Trophoblast cell (in vitro differentiated cells and primary cell): ENCODE measurements around the gene SLIT3.

Source experiments
- DNase-seq, 2 donors: peaks; one replicate each; pipeline ENCODE4 v3.0.0-alpha.2; 2016
- H2AFZ ChIP-seq: 2 replicates; pipeline ENCODE4 v1.6.1; 2013; ENCODE audit warnings: low read length, moderate library complexity, mild to moderate bottlenecking; ENCODE audit not compliant: insufficient read depth, poor library complexity
- H2AK5ac ChIP-seq: 2 replicates; pipeline ENCODE4 v1.6.1; 2013; ENCODE audit warnings: mild to moderate bottlenecking, low read length
- H2BK120ac ChIP-seq: 2 replicates; pipeline ENCODE4 v1.6.1; 2013; ENCODE audit warnings: low read length, mild to moderate bottlenecking, moderate library complexity; ENCODE audit not compliant: insufficient read depth, poor library complexity
- H2BK12ac ChIP-seq: 2 replicates; pipeline ENCODE4 v1.6.1; 2013; ENCODE audit warnings: mild to moderate bottlenecking, low read length, moderate library complexity
- H2BK5ac ChIP-seq: 2 replicates; pipeline ENCODE4 v1.6.1; 2013; ENCODE audit warnings: low read length, low read depth, moderate library complexity, mild to moderate bottlenecking; ENCODE audit not compliant: poor library complexity
- H3K14ac ChIP-seq: 2 replicates; pipeline ENCODE4 v1.6.1; 2013; ENCODE audit warnings: mild to moderate bottlenecking, low read length
- H3K18ac ChIP-seq: 2 replicates; pipeline ENCODE4 v1.6.1; 2013; ENCODE audit warnings: mild to moderate bottlenecking, low read length
- H3K23ac ChIP-seq: 2 replicates; pipeline ENCODE4 v1.6.1; 2013; ENCODE audit warnings: low read length
- H3K27ac ChIP-seq: 2 replicates; pipeline ENCODE4 v1.5.1; 2013; ENCODE audit warnings: low read depth, mild to moderate bottlenecking, inconsistent platforms, low read length, moderate library complexity
- H3K27me3 ChIP-seq: 2 replicates; pipeline ENCODE4 v1.6.1; 2013; ENCODE audit warnings: inconsistent platforms, mild to moderate bottlenecking, low read length, moderate library complexity; ENCODE audit not compliant: insufficient read depth
- H3K36me3 ChIP-seq, 2 experiments: 1 replicate in 1 of 2; 2 replicates in 1 of 2; pipeline ENCODE4 v1.6.1; 2013; ENCODE audit warnings: low read length in 2 of 2, mild to moderate bottlenecking in 2 of 2, moderate library complexity in 1 of 2; ENCODE audit not compliant: insufficient read depth in 2 of 2, control insufficient read depth in 1 of 2
- H3K4ac ChIP-seq: 2 replicates; pipeline ENCODE4 v1.6.1; 2013; ENCODE audit warnings: low read depth, mild to moderate bottlenecking, low read length, moderate library complexity
- H3K4me1 ChIP-seq, 2 experiments: 1 replicate in 1 of 2; 2 replicates in 1 of 2; pipeline ENCODE4 v1.6.1; 2013; ENCODE audit warnings: low read length in 2 of 2, mild to moderate bottlenecking in 2 of 2, moderate library complexity in 1 of 2; ENCODE audit not compliant: insufficient read depth in 2 of 2, control insufficient read depth in 1 of 2
- H3K4me2 ChIP-seq: 2 replicates; pipeline ENCODE4 v1.6.1; 2013; ENCODE audit warnings: inconsistent platforms, mild to moderate bottlenecking, low read length, moderate library complexity
- H3K4me3 ChIP-seq: 2 replicates; pipeline ENCODE4 v1.5.1; 2013; ENCODE audit warnings: mild to moderate bottlenecking, low read depth, low read length, inconsistent platforms
- H3K79me1 ChIP-seq: one replicate; pipeline ENCODE4 v1.6.1; 2013; ENCODE audit warnings: low read length
- H3K79me2 ChIP-seq: 2 replicates; pipeline ENCODE4 v1.6.1; 2013; ENCODE audit warnings: low read length, mild to moderate bottlenecking; ENCODE audit not compliant: control insufficient read depth, insufficient read depth, poor library complexity
- H3K9ac ChIP-seq: 2 replicates; pipeline ENCODE4 v1.6.1; 2013; ENCODE audit warnings: mild to moderate bottlenecking, low read length
- H3K9me3 ChIP-seq: 2 replicates; pipeline ENCODE4 v1.6.1; 2013; ENCODE audit warnings: low read depth, mild to moderate bottlenecking, control low read depth, inconsistent platforms, low read length; ENCODE audit not compliant: insufficient read depth
- H4K12ac ChIP-seq: 2 replicates; pipeline ENCODE4 v1.6.1; 2013; ENCODE audit warnings: low read depth, mild to moderate bottlenecking, low read length, moderate library complexity
- H4K8ac ChIP-seq: 2 replicates; pipeline ENCODE4 v1.6.1; 2013; ENCODE audit warnings: low read depth, mild to moderate bottlenecking, low read length, moderate library complexity
- H4K91ac ChIP-seq: one replicate; pipeline ENCODE4 v1.6.1; 2013; ENCODE audit warnings: low read depth, mild to moderate bottlenecking, low read length, moderate library complexity
- WGBS: extraction: QIAGEN DNeasy Blood & Tissue Kit; methylation state at CpG from one replicate; pipeline ENCODE4 v1.1.7; 2013; ENCODE audit warnings: missing lambda C conversion rate; ENCODE audit not compliant: insufficient read length, insufficient coverage; ENCODE audit errors: extremely low coverage; 5-methylcytosine and 5-hydroxymethylcytosine counted together

The SLIT3 gene

GRCh38 chr5:168766426-168766700 lies 534.6 kb downstream of the SLIT3 start:
- peaks cover 25 to 50% of the 10 kb centered on the region in 2 experiments for H3K36me3 ChIP-seq
- H2BK12ac ChIP-seq = no peak overlapping the region
- no peak for DNase-seq
- H4K12ac ChIP-seq = no peak overlapping the region
- no peak overlapping the region for H2BK120ac ChIP-seq
- H3K79me2 ChIP-seq = no peaks in the 10 kb centered on the region
- H4K91ac ChIP-seq = no peak overlapping the region
- no peak overlapping the region for H2BK5ac ChIP-seq
- no peaks in the 10 kb centered on the region for H3K4me1 ChIP-seq
- no peak overlapping the region for H3K4me2 ChIP-seq
- H3K27ac ChIP-seq = no peak overlapping the region
- H3K14ac ChIP-seq = no peak overlapping the region
- H2AFZ ChIP-seq = no peak overlapping the region
- no peak overlapping the region for H4K8ac ChIP-seq
- no peak overlapping the region for H3K4ac ChIP-seq
- H3K23ac ChIP-seq = no peak overlapping the region
- no peak overlapping the region for H3K18ac ChIP-seq
- no peak overlapping the region for H3K4me3 ChIP-seq
- H3K9ac ChIP-seq = no peak overlapping the region
- no peak overlapping the region for H2AK5ac ChIP-seq
- WGBS = no CpG with 5 or more reads among the region's 2 CpGs
- H3K79me1 ChIP-seq = no peaks in the 10 kb centered on the region
- H3K9me3 ChIP-seq = peaks cover 10% of the 10 kb centered on the region
- H3K27me3 ChIP-seq = no peaks in the 10 kb centered on the region

- Histone ChIP-seq H2BK12ac (no peak overlapping the region), H3K36me3 (peaks cover 23 to 48% of the 10 kb centered on the region in 2 experiments), H3K79me1 (no peaks in the 10 kb centered on the region), H3K18ac (no peak overlapping the region), H2AK5ac (no peak overlapping the region), H3K9ac (no peak overlapping the region), H4K12ac (no peak overlapping the region), H2AFZ (no peak overlapping the region), H2BK120ac (no peak overlapping the region), H3K4me3 (no peak overlapping the region), H3K4ac (no peak overlapping the region), H3K9me3 (peaks cover 10% of the 10 kb centered on the region), H2BK5ac (no peak overlapping the region), H4K8ac (no peak overlapping the region), H3K27ac (no peak overlapping the region), H3K27me3 (no peaks in the 10 kb centered on the region), H3K4me2 (no peak overlapping the region), H4K91ac (no peak overlapping the region), H3K4me1 (no peaks in the 10 kb centered on the region), H3K23ac (no peak overlapping the region), H3K14ac (no peak overlapping the region), H3K79me2 (no peaks in the 10 kb centered on the region)
- WGBS = no CpG with 5 or more reads among the region's 9 CpGs
- DNase-seq = no peak
Observed at GRCh38 chr5:168765551-168766425, 535.2 kb downstream of the SLIT3 start.

- Histone ChIP-seq H3K14ac (no peak overlapping the region), H2BK5ac (no peak overlapping the region), H4K8ac (no peak overlapping the region), H3K4me2 (no peak overlapping the region), H3K27ac (no peak overlapping the region), H3K4me3 (no peak overlapping the region), H3K9ac (no peak overlapping the region), H2BK12ac (no peak overlapping the region), H3K79me2 (no peaks in the 10 kb centered on the region), H2AK5ac (no peak overlapping the region), H4K91ac (no peak overlapping the region), H3K4me1 (no peaks in the 10 kb centered on the region), H3K9me3 (peaks cover 10% of the 10 kb centered on the region), H3K18ac (no peak overlapping the region), H2BK120ac (no peak overlapping the region), H3K79me1 (no peaks in the 10 kb centered on the region), H3K4ac (no peak overlapping the region), H2AFZ (no peak overlapping the region), H3K27me3 (no peaks in the 10 kb centered on the region), H3K23ac (no peak overlapping the region), H4K12ac (no peak overlapping the region), H3K36me3 (peaks cover 28 to 52% of the 10 kb centered on the region in 2 experiments)
- no CpG with 5 or more reads among the region's 15 CpGs for WGBS
- no peak for DNase-seq
Observed at GRCh38 chr5:168765086-168765550, 535.8 kb downstream of the SLIT3 start.

DNA sequence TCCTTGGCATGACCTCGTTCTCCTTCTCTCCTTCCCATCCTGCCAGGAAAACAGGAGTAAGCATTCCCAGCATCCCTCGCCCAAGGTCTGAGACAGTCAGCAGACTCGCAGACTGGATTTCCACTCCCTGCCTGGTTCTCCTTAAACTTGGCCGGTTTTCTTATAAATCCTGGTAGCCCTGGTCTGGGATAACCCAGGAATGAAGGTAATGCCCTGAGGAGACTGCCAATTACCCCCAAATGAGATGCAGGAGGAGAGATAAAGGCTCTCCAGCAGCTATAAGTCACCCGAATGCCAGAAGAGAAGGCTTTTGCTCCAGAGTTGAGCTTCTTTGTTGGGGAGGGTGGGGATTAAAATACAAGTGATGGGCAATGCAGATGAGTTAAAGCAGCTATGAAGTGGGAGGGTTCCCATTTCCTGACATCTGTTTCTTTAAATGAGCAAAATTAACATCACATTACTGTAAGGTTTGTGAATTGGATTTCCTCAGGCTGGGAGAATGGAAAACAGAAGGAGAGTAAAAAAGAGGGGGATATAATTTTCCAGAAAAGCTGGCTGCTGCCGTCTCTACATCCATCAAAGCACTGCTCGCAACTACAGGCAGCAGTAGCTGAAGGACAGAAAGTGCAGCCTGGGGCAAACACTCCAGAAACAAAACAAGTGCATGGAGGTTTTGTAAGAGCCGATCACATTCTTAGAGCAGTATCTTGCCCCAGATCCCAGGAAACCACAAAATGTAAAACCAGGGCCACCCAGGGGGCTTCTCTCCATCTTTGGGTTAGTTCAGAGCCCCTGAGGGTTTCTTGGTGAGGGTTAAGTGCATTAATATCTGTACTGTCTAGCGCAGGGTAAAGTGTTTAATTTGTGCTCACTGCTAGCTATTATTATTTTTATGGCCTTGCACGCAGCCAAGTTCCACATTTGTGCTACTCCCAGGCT lies 544.2 kb downstream of the SLIT3 start:
- no peak overlapping the region for H4K91ac ChIP-seq
- no peak overlapping the region for H3K18ac ChIP-seq
- no peak overlapping the region for H2BK120ac ChIP-seq
- no peak overlapping the region for H2BK5ac ChIP-seq
- H3K4me1 ChIP-seq = no peaks in the 10 kb centered on the region
- DNase-seq = no peak
- no peaks in the 10 kb centered on the region for H3K79me2 ChIP-seq
- H4K12ac ChIP-seq = no peak overlapping the region
- H4K8ac ChIP-seq = no peak overlapping the region
- H3K9ac ChIP-seq = no peak overlapping the region
- H3K79me1 ChIP-seq = no peaks in the 10 kb centered on the region
- no peak overlapping the region for H3K4me3 ChIP-seq
- H2AFZ ChIP-seq = no peak overlapping the region
- H3K4me2 ChIP-seq = no peak overlapping the region
- H3K27me3 ChIP-seq = no peaks in the 10 kb centered on the region
- H2BK12ac ChIP-seq = no peak overlapping the region
- H3K27ac ChIP-seq = no peak overlapping the region
- H3K9me3 ChIP-seq = no peaks in the 10 kb centered on the region
- no CpG with 5 or more reads among the region's 10 CpGs for WGBS
- H3K36me3 ChIP-seq = peaks cover 36 to 43% of the 10 kb centered on the region in 2 experiments
- no peak overlapping the region for H2AK5ac ChIP-seq
- H3K23ac ChIP-seq = no peak overlapping the region
- no peak overlapping the region for H3K14ac ChIP-seq
- no peak overlapping the region for H3K4ac ChIP-seq
